HL-60 (cell line): ENCODE data around the gene CYP4F3.
A peak's percentile ranks its signal among the peaks of the same experiment; 100 is the strongest.
"Not testable (repeated sequence)": the region's sequence is repeated elsewhere in the genome, so short reads cannot be mapped to it uniquely, and the experiment has no call there.

Experiments
- DNase-seq, 2 experiments: peaks; one replicate each; pipeline ENCODE4 v3.0.0-alpha.2; 2010 to 2020; ENCODE audit warnings: low read depth in 1 of 2, low spot score in 1 of 2
- H3K27ac ChIP-seq: fragments of 250-450 bp; sonication (Bioruptor Pico); replicated peaks from 2 replicates; pipeline ENCODE4 v1.5.1; 2020; ENCODE audit warnings: mild to moderate bottlenecking, moderate library complexity
- H3K27me3 ChIP-seq: fragments of 250-450 bp; sonication (Bioruptor Pico); 2 replicates; pipeline ENCODE4 v1.5.1; 2021; ENCODE audit warnings: mild to moderate bottlenecking, moderate library complexity; ENCODE audit not compliant: insufficient read depth, poor library complexity, severe bottlenecking
- H3K4me3 ChIP-seq: replicated peaks from 2 replicates; pipeline ENCODE4 v1.5.1; 2011; ENCODE audit warnings: mild to moderate bottlenecking, control low read depth, low read length; ENCODE audit not compliant: insufficient read depth
- CTCF ChIP-seq: IDR thresholded peaks from one replicate; pipeline ENCODE4 v1.5.1; 2011; ENCODE audit warnings: low read length, control low read depth, inconsistent platforms; ENCODE audit not compliant: insufficient read depth
- GABPA ChIP-seq: IDR thresholded peaks from 2 replicates; pipeline ENCODE4 v1.6.1; 2012; ENCODE audit warnings: low read depth
- POLR2AphosphoS5 ChIP-seq: IDR thresholded peaks from 2 replicates; pipeline ENCODE4 v1.6.1; 2012; ENCODE audit warnings: low read depth
- REST ChIP-seq: IDR thresholded peaks from 2 replicates; pipeline ENCODE4 v1.6.1; 2012; ENCODE audit warnings: low read depth; ENCODE audit not compliant: insufficient replicate concordance
- SPI1 ChIP-seq: IDR thresholded peaks from 2 replicates; pipeline ENCODE4 v1.6.1; 2012; ENCODE audit warnings: low read depth, mild to moderate bottlenecking, borderline replicate concordance
- long read RNA-seq: library from polyadenylated mRNA; unstranded; transcript quantifications from one replicate; pipeline ENCODE4 v2.0.0, GENCODE V29; 2020

Gene CYP4F3
- long read RNA-seq, result 0 reads

DNA sequence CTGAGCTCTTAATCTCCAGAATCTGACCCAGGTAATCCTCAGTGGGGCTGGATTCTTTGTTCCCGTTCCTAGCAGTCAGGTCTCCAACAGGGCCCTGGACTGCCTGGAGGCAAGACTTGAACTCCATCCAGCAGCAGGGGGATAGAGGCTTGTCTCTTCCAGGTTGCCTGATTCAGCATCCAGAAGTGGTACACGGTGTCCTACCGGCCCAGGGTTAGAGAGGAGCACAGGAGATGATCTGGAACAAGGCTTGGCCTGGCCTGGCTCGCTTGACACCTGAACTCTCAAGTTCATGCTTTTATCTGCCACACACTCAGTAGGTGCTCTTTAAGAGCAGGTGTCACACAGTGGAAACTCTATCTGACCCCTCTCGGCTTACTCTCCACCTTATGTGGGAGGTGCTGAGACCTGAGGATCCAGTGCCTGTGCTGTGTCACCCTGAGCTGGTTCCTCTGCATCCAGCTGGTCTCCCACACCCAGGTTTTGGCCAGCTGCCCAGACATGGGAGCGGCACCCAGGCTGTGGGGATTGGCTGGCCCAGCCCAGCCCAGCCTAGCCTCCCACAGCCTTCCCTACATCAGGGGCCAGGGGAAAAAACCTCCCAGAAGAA, at the start of gene CYP4F3:
Gene CYP4F3 (plus strand): TSS at position 604 of the 610 bp plus-strand sequence. CDS start 519 bp downstream, outside the sequence.
- no peak for TF ChIP-seq CTCF
- no peak for TF ChIP-seq GABPA
- peak; percentile 72 for TF ChIP-seq POLR2AphosphoS5
- no peak for TF ChIP-seq REST
- H3K4me3 ChIP-seq, result 0 out of 2 replicates have a peak within 1 kb of the TSS, but pooled peaks have one; percentile 1
- H3K27me3 ChIP-seq, result no peaks in the 10 kb centered on the region
- peak; percentile 82 to 92 for DNase-seq
- H3K27ac ChIP-seq, result peak within 1 kb of the TSS; percentile 89

DNA sequence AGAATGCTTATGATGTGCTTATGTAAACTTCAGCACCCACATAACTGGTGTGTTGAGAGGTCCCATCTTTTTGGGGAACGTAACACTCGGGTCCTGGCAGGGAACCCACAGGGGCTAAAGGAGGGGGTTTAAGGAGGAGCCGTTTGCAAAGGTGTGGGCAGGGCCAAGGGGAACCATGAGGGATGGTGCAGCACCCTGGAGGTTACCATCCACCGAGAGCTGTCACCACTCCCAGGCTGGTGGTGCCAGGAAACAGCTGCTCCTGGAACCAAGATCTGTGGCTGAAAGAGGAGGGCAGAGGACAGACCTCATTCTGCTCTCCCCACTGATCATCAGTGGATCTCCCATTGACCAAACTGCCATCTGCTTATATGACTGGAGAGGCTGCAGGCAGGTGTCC, 48.9 kb upstream of the CYP4F3 start:
- H3K4me3 ChIP-seq, result no peak overlapping the region
- no peak for DNase-seq
- H3K27ac ChIP-seq, result peak overlapping the region; percentile 40
- TF ChIP-seq CTCF (no peak), SPI1 (no peak), REST (no peak), POLR2AphosphoS5 (no peak), GABPA (no peak)
- H3K27me3 ChIP-seq, result no peaks in the 10 kb centered on the region

- H3K27ac ChIP-seq, result peak overlapping the region; percentile 53; the same call in 1 of the 2 replicates
- peak in 1 of 2 experiments; percentile 25 for DNase-seq
- H3K27me3 ChIP-seq, H3K4me3 ChIP-seq: not testable (repeated sequence)
These were observed 48.2 kb upstream of the CYP4F3 start for GRCh38 chr19:15592506-15592905.

- H3K27ac ChIP-seq, DNase-seq, H3K27me3 ChIP-seq, H3K4me3 ChIP-seq: not testable (repeated sequence)
These were observed 46.9 kb upstream of the CYP4F3 start for GRCh38 chr19:15593766-15594165.

DNA sequence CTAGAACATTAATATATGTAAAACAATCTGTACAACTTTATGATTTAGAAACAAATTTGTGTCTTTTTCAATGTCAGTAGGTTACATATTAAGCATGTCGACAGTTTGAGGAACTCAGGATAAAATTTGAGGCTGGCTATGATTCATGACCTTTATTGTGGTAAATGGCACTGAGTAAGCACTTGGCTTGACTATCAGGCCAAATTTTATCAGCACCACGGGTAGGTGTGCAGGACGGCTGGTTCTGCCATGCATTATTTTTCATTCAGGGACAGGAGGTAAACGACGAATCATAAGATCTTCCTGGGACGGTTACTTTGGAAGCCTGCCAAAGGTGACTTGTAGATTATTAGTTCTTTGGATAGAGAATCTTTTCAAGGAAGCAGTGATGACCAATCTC, 45.6 kb upstream of the CYP4F3 start:
- Histone ChIP-seq H3K27me3 (no peaks in the 10 kb centered on the region), H3K27ac (no peak overlapping the region), H3K4me3 (no peak overlapping the region)
- TF ChIP-seq CTCF (no peak), SPI1 (peak; percentile 54; the same call in 1 of the 2 replicates)
- DNase-seq, result no peak

GRCh38 chr19:15607978-15608925, 32.4 kb upstream of the CYP4F3 start:
- H3K27me3 ChIP-seq, DNase-seq, H3K27ac ChIP-seq, H3K4me3 ChIP-seq: not testable (repeated sequence)
